A549 (cell line): ENCODE results near the gene FKBP3. TPM values are rescaled to one million over a fixed set of nuclear protein-coding genes. Genes with fewer than 3 reads are reported as not detected.

Source experiments
- BCL3 ChIP-seq: fragments of >200 bp; sonication (Bioruptor Twin); formaldehyde crosslinking; IDR thresholded peaks from 3 replicates; pipeline ENCODE4 v1.6.1; 2016
- CBX2 ChIP-seq: fragments of 200-600 bp; sonication (generic); IDR thresholded peaks from 2 replicates; pipeline ENCODE4 v1.6.1; 2016; ENCODE audit warnings: low read depth, mild to moderate bottlenecking, borderline replicate concordance
- CHD2 ChIP-seq: fragments of 150-350 bp; IDR thresholded peaks from 2 replicates; pipeline ENCODE4 v1.6.1; 2014; ENCODE audit warnings: low read length; ENCODE audit not compliant: partially characterized antibody
- CHD4 ChIP-seq: fragments of 200-600 bp; sonication (generic); IDR thresholded peaks from 2 replicates; pipeline ENCODE4 v1.6.1; 2016; ENCODE audit warnings: antibody characterized with exemption, mild to moderate bottlenecking, borderline replicate concordance
- CTCF ChIP-seq: fragments of >200 bp; sonication (Bioruptor Twin); formaldehyde crosslinking; IDR thresholded peaks from 3 replicates; pipeline ENCODE4 v1.5.1; 2016
- ESRRA ChIP-seq: fragments of 150-350 bp; IDR thresholded peaks from 2 replicates; pipeline ENCODE4 v1.6.1; 2014; ENCODE audit warnings: mild to moderate bottlenecking, low read length, borderline replicate concordance
- FOXS1 ChIP-seq: fragments of 250-450 bp; sonication (Bioruptor Pico); IDR thresholded peaks from 2 replicates; pipeline ENCODE4 v1.5.0; 2020; ENCODE audit warnings: mild to moderate bottlenecking, moderate library complexity
- HOXA7 ChIP-seq: fragments of 250-450 bp; sonication (Bioruptor Pico); IDR thresholded peaks from 2 replicates; pipeline ENCODE4 v1.5.0; 2020; ENCODE audit warnings: mild to moderate bottlenecking, moderate library complexity
- MAZ ChIP-seq: fragments of 150-350 bp; IDR thresholded peaks from 2 replicates; pipeline ENCODE4 v1.6.1; 2014; ENCODE audit warnings: antibody characterized with exemption, low read depth, low read length, borderline replicate concordance
- MYC ChIP-seq: IDR thresholded peaks from 2 replicates; pipeline ENCODE4 v1.6.1; 2012; ENCODE audit warnings: mild to moderate bottlenecking, inconsistent platforms, low read length, improper control_type of control experiment, borderline replicate concordance
- NFE2L2 ChIP-seq: fragments of 150-350 bp; conservative IDR thresholded peaks from 2 replicates; pipeline ENCODE4 v1.6.1; 2014; ENCODE audit warnings: low read length
- NPAS2 ChIP-seq: fragments of 250-450 bp; sonication (Bioruptor Pico); IDR thresholded peaks from 2 replicates; pipeline ENCODE4 v1.8.0; 2022; ENCODE audit warnings: mild to moderate bottlenecking, moderate library complexity, borderline replicate concordance
- NR3C1 ChIP-seq: fragments of >200 bp; sonication (Bioruptor Twin); formaldehyde crosslinking; IDR thresholded peaks from 3 replicates; pipeline ENCODE4 v1.6.1; 2017
- POLR2A ChIP-seq: IDR thresholded peaks from 2 replicates; pipeline ENCODE4 v1.6.1; 2012; ENCODE audit warnings: mild to moderate bottlenecking, low read length
- RAD21 ChIP-seq, 2 experiments: fragments of >200 bp in 1 of 2; sonication (Bioruptor Twin) in 1 of 2; formaldehyde crosslinking in 1 of 2; IDR thresholded peaks in 1 of 2; conservative IDR thresholded peaks in 1 of 2; 2 replicates in 1 of 2; 3 replicates in 1 of 2; pipeline ENCODE4 v1.6.1; 2012 to 2018; ENCODE audit warnings: inconsistent platforms in 1 of 2
- RARB ChIP-seq: fragments of 250-450 bp; sonication (Bioruptor Pico); IDR thresholded peaks from 2 replicates; pipeline ENCODE4 v1.8.0; 2021; ENCODE audit warnings: mild to moderate bottlenecking, moderate library complexity
- RFX5 ChIP-seq: fragments of 450-650 bp; IDR thresholded peaks from 2 replicates; pipeline ENCODE4 v1.7.1; 2014; ENCODE audit warnings: antibody characterized with exemption, mild to moderate bottlenecking, moderate library complexity
- RNF2 ChIP-seq: fragments of 200-600 bp; sonication (generic); IDR thresholded peaks from 2 replicates; pipeline ENCODE4 v1.6.1; 2016; ENCODE audit warnings: low read depth, mild to moderate bottlenecking, antibody characterized with exemption, moderate library complexity, borderline replicate concordance
- SMC3 ChIP-seq: fragments of >200 bp; sonication (Bioruptor Twin); formaldehyde crosslinking; IDR thresholded peaks from 3 replicates; pipeline ENCODE4 v1.6.1; 2018; ENCODE audit warnings: inconsistent platforms
- TFCP2L1 ChIP-seq: fragments of 250-450 bp; sonication (Bioruptor Pico); IDR thresholded peaks from 2 replicates; pipeline ENCODE4 v1.5.0; 2021; ENCODE audit warnings: mild to moderate bottlenecking
- TP53 ChIP-seq: fragments of 250-450 bp; sonication (Bioruptor Pico); IDR thresholded peaks from 2 replicates; pipeline ENCODE4 v1.5.0; 2021; ENCODE audit warnings: mild to moderate bottlenecking, moderate library complexity
- USF2 ChIP-seq: fragments of 450-650 bp; IDR thresholded peaks from 2 replicates; pipeline ENCODE4 v1.6.1; 2014; ENCODE audit warnings: antibody characterized with exemption
- polyA plus RNA-seq, 4 experiments: library from polyadenylated mRNA; depleted of rRNA in 3 of 4; stranded (reverse); fragments of >200 nt; fragmentation: RNase III in 1 of 4; extraction: RNeasy Plus Mini Kit Qiagen cat#74134 plus additional on column Dnase treatment in 1 of 4; gene quantifications; 2 replicates in 3 of 4; 3 replicates in 1 of 4; pipeline ENCODE4 v1.2.3, GENCODE V29; 2011 to 2017
- TF ChIP-seq, protein P1 (sequence below): fragments of 150-350 bp; IDR thresholded peaks from 2 replicates; pipeline ENCODE4 v1.6.1; 2014; ENCODE audit warnings: low read depth, mild to moderate bottlenecking, low read length
- TF ChIP-seq, protein P2 (sequence below): IDR thresholded peaks from 2 replicates; pipeline ENCODE4 v1.6.1; 2012; ENCODE audit warnings: low read depth, borderline replicate concordance

Gene FKBP3
- polyA plus RNA-seq, 2 of the 4 experiments (the other 2 are of a cell fraction): 158 to 202 TPM

GRCh38 chr14:45134051-45134958 lies at the start of gene FKBP3 (continued):
- TF ChIP-seq RNF2 (no peak), HOXA7 (CRISPR knock-in tag) (no peak), BCL3 (peak; percentile 85; the same call in 2 of the 3 replicates), NPAS2 (CRISPR knock-in tag) (no peak), RFX5 (no peak), CHD4 (no peak), CTCF (peak; percentile 37), MYC (no peak), FOXS1 (CRISPR knock-in tag) (no peak), ESRRA (no peak), POLR2A (peak; percentile 87), RAD21 (conservative IDR thresholded peaks at IDR 0.05 in 1 of 2, IDR thresholded peaks at IDR 0.05 in 1 of 2) (peak; percentile 19 to 28; a peak in 1 of 5 replicates), CBX2 (no peak), USF2 (no peak), TP53 (CRISPR knock-in tag) (no peak), NFE2L2 (no peak), TFCP2L1 (CRISPR knock-in tag) (no peak), MAZ (no peak), CHD2 (no peak), SMC3 (peak; percentile 26; the same call in 1 of the 3 replicates), RARB (CRISPR knock-in tag) (no peak), NR3C1 (no peak)
- TF ChIP-seq, protein P1, sequence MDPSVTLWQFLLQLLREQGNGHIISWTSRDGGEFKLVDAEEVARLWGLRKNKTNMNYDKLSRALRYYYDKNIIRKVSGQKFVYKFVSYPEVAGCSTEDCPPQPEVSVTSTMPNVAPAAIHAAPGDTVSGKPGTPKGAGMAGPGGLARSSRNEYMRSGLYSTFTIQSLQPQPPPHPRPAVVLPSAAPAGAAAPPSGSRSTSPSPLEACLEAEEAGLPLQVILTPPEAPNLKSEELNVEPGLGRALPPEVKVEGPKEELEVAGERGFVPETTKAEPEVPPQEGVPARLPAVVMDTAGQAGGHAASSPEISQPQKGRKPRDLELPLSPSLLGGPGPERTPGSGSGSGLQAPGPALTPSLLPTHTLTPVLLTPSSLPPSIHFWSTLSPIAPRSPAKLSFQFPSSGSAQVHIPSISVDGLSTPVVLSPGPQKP: no peak
- TF ChIP-seq, protein P2, sequence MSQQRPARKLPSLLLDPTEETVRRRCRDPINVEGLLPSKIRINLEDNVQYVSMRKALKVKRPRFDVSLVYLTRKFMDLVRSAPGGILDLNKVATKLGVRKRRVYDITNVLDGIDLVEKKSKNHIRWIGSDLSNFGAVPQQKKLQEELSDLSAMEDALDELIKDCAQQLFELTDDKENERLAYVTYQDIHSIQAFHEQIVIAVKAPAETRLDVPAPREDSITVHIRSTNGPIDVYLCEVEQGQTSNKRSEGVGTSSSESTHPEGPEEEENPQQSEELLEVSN: no peak; the same call in 1 of the 2 replicates
